Inflammatory macrophage treated with lipopolysaccharide for 4 hours (primary cell): Measurements from ENCODE around the gene MMP2.
A peak's percentile ranks its signal among the peaks of the same experiment; 100 is the strongest.

Source experiments
- DNase-seq: peaks from one replicate; pipeline ENCODE4 v3.0.0-alpha.2; 2020

The MMP2 gene

DNA sequence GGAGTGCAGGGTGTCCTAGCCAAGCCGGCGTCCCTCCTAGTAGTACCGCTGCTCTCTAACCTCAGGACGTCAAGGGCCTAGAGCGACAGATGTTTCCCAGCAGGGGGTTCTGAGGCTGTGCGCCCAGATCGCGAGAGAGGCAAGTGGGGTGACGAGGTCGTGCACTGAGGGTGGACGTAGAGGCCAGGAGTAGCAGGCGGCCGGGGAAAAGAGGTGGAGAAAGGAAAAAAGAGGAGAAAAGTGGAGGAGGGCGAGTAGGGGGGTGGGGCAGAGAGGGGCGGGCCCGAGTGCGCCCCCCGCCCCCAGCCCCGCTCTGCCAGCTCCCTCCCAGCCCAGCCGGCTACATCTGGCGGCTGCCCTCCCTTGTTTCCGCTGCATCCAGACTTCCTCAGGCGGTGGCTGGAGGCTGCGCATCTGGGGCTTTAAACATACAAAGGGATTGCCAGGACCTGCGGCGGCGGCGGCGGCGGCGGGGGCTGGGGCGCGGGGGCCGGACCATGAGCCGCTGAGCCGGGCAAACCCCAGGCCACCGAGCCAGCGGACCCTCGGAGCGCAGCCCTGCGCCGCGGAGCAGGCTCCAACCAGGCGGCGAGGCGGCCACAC is at the start of gene MMP2:
Gene MMP2 (plus strand): TSS at position 372 of the 603 bp plus-strand sequence. CDS start 282 bp downstream, outside the sequence.
- no peak for DNase-seq

- DNase-seq = no peak
Measured at GRCh38 chr16:55433030-55433429, 46.0 kb upstream of the MMP2 start.

- DNase-seq = no peak
Measured at GRCh38 chr16:55433535-55433934, 45.5 kb upstream of the MMP2 start.

DNA sequence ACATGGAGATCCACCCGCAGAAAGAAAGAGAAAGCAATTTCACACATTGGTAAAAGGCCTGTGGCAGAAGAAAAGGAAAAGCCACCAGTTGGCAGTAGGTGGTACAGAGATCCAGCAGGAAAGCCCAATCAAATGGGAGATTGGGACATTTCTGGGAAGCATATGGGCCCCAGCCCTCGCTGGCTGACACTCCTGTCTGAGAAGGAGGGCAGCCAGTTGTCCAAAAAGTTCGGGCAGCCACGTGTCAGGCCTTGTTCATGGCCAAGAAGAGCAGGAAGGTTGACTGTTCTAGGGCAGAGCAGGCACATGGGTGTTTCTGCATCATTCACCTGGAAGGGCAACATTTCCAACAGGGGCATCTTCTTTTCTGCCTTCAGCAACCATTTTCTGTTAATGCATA is 45.0 kb upstream of the MMP2 start:
- no peak for DNase-seq

- no peak for DNase-seq
Measured at GRCh38 chr16:55435387-55435786, 43.6 kb upstream of the MMP2 start.

- DNase-seq = no peak
Measured at GRCh38 chr16:55436587-55436986, 42.4 kb upstream of the MMP2 start.

GRCh38 chr16:55437625-55438024 is 41.4 kb upstream of the MMP2 start:
- DNase-seq = peak; percentile 96

- DNase-seq = peak; percentile 31
Measured at GRCh38 chr16:55438281-55438680, 40.7 kb upstream of the MMP2 start.

- DNase-seq = peak; percentile 59
Measured at GRCh38 chr16:55439101-55439690, 39.8 kb upstream of the MMP2 start.

DNA sequence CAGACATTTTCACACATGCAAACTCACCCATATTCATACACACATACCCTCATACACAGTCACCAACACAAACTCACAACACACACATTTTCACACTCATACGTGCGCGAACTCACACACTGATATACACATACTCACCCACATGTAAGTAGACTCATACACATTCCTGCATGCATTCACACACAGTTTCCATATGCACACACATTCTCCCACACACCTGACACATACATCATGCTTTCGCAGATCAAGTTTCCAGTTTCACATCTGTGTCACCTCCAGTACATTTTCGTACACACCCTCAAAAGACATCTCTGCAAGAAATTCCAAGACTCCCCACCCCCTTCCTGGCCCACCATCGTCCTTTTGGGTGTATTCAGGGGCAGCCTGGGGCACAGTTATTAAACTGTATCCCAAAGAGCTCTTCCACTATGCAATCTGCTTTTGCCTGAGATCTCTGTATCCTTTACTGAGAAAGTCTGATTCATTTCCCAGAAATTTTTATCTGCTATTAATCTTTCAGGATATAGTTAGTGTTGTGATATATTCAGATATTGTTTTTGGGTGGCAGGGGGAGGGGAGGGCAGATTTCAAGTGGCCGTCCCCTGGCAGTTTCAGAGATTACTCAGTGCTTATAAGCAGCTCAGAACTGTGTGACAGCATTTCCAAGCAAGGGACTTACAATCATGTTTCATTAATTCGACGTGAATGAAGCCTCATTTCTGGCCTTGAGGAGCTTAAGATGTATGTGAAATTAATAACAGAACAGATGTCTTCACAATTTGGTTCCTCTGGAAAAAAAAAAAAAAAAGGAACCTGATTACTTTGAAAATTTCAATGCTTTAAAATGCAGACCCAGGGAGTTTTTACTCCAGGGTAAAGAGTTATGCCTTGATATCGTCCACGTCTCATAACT is 35.3 kb upstream of the MMP2 start:
- DNase-seq = peak; percentile 58

DNA sequence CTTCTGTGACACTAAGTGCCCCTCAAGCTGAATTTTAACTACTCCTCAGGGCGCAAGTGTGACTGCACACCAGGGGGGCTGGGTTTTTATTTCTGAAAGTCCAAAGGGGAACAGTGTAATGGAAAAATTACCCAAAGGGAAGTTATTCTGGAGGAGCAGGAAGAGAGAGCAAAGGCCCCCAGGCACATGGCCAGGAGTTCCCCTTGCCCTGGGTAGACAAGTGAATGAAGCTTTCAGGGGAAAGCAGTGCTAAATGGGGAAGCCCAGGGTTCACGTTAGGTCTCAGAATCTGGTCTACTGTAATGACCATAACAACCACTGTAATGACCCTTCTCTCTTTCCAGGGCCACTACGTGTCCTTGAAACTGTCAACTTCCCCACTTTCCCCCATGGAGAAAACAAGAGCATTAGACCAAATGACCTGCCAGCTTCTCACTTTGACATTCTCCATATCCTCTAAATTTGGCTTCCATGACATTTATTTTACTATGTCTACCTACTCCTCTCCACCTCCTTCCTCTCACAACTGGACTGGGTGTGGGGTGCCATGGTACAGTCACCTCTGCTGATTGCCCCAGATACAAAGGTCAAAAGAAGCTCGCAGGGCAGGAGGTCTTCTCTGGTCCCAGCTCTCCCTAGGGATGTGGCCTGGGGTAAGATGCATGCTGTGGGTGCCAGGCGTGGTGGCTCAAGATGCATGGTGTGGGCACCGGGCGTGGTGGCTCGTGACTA is 34.1 kb upstream of the MMP2 start:
- DNase-seq = peak; percentile 96

DNA sequence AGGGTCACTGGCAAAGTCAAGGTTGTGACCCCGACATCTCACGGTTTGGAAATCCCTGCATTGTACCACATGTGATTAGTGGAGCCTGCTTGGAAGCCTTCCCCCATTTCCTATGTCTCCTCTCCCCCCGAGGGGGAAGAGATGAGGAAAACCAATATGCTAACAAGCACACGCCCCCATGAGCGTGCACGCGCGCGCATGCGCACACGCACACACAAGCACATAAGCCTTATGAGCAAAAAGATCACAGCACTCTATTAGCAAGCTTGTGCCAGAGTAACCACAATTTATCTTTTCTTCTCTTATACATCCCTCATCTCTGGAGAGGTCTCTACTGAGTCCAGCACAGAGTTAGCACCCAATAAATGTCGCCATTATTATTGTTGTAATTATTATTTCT is 31.8 kb upstream of the MMP2 start:
- no peak for DNase-seq

- DNase-seq = no peak
Measured at GRCh38 chr16:55452996-55453395, 26.0 kb upstream of the MMP2 start.

GRCh38 chr16:55453909-55454308 is 25.1 kb upstream of the MMP2 start:
- no peak for DNase-seq

DNA sequence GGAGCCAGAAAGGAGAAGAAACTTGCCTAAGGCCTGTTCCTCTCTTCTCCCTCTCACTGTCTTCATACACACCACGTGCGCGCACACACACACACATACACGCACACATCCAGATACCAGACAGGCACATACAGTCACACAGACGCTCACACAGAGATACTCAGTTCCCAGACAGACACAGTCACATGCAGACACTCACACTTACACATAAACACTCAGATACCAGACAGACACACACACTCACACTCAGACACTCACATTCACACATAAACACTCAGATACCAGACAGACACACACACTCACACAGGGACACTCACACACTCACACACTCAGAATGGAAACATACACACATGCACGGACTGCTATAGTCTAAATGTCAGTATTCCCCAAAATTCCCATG is 24.1 kb upstream of the MMP2 start:
- no peak for DNase-seq

GRCh38 chr16:55462241-55462640 is 16.8 kb upstream of the MMP2 start:
- no peak for DNase-seq

GRCh38 chr16:55464375-55464774 is 14.6 kb upstream of the MMP2 start:
- no peak for DNase-seq

- peak; percentile 86 for DNase-seq
Measured at GRCh38 chr16:55465077-55465896, 13.7 kb upstream of the MMP2 start.

- no peak for DNase-seq
Measured at GRCh38 chr16:55466209-55466608, 12.8 kb upstream of the MMP2 start.

DNA sequence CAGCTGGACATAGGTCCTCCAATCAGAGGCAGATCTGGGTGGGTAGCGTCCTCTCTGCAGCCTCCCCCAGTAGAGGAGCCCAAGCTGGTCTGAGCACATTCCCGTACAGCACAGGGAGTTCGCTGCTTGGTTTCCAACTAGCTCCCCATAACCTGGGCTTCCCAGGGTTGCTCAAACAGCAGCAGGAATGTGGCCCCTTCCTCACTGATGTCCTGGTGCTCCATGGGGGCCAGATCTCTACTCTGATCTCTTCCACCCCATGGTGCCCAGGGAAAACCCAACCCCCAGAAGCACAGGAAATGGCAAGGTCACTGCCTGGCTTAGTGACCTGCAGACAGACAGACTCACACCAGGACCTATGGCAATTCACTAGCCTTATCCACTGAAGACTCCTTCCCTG is 11.1 kb upstream of the MMP2 start:
- DNase-seq = no peak

DNA sequence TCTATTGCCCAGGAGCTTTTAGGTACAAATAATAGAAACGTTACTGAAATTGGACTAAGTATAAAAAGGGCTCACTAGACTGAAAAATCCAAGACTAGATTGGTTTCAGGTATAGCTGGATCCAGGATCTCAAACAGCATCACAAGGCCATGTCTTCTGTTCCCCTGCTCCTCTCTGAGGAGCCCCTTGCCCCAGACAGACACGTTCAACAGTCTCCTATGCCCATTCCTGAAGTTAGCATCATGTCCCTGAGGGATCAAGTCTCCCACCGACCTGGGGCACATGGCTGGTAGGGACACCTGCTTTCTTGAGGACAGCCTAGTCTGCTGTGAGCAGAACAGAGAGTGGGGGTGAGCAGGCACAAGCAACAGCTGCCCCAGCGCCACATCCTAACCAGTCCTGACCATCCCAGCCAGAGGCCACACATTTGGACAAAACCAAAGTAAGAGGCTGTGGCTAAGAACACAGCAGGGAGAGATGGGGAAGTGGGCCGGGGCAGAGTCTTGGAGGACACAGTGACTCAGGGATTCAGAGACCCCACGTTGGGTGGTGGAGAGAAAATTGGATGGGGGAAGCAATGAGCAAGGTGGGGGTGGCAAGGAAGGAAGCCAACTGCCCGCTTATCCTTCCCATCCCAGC is 10.5 kb upstream of the MMP2 start:
- DNase-seq = no peak
